ENCODE data around the gene CDHR5. TPM values are rescaled to one million over a fixed set of nuclear protein-coding genes. Genes with fewer than 3 reads are reported as not detected.
A peak's percentile ranks its signal among the peaks of the same experiment; 100 is the strongest.

The CDHR5 gene
- total and polyA plus RNA-seq, 2 donors (not counting 1 experiment from before 2014, with no cell fraction given) = not detected

GRCh38 chr11:662689-663274 is 38.0 kb upstream of the CDHR5 start:
- DNase-seq (ENCODE audit: low read depth in 2 of 2) = peak; percentile 35 to 64
- no peaks in the 10 kb centered on the region for H4K20me1 ChIP-seq (ENCODE audit: control insufficient read depth, extremely low read depth, insufficient read depth, low read length)
- peaks cover 3% of the 10 kb centered on the region for H3K79me2 ChIP-seq (ENCODE audit: control insufficient read depth, insufficient read depth, low read length)

GRCh38 chr11:660681-661444 is 36.1 kb upstream of the CDHR5 start:
- Histone ChIP-seq H3K27me3 (ENCODE audit: control insufficient read depth, insufficient read depth, low read length) (no peaks in the 10 kb centered on the region), H3K9ac (ENCODE audit: insufficient read depth, low read length) (no peak overlapping the region), H3K4me3 (replicated peaks in 1 of 4; ENCODE audit: control extremely low read depth in 1 of 4, insufficient read depth in 1 of 4, low read depth in 3 of 4, low read length in 4 of 4) (no peak overlapping the region), H3K36me3 (ENCODE audit: control insufficient read depth, insufficient read depth, low read length) (peaks cover 6% of the 10 kb centered on the region), H3K4me1 (ENCODE audit: control insufficient read depth, extremely low read depth, insufficient read depth, low read length) (no peaks in the 10 kb centered on the region), H3K27ac (ENCODE audit: insufficient read depth, low read length) (no peak overlapping the region), H4K20me1 (ENCODE audit: control insufficient read depth, extremely low read depth, insufficient read depth, low read length) (no peaks in the 10 kb centered on the region), H2AFZ (ENCODE audit: low read length) (no peak overlapping the region), H3K79me2 (ENCODE audit: control insufficient read depth, insufficient read depth, low read length) (peaks cover 3% of the 10 kb centered on the region), H3K9me3 (ENCODE audit: control insufficient read depth, insufficient read depth, low read depth, low read length) (no peaks in the 10 kb centered on the region), H3K4me2 (ENCODE audit: extremely low read depth, insufficient read depth, low read length) (no peak overlapping the region)
- no peak for TF ChIP-seq CTCF (conservative IDR thresholded peaks at IDR 0.05 in 1 of 2, IDR thresholded peaks at IDR 0.05 in 1 of 2; ENCODE audit: low read depth in 1 of 2, low read length in 2 of 2)
- TF ChIP-seq EZH2 (IDR thresholded peaks at IDR 0.05; ENCODE audit: low read length, missing control alignments) = no peak
- no peak for DNase-seq (ENCODE audit: low read depth in 2 of 2)

More at GRCh38 chr11:662689-663274, 38.0 kb upstream of the CDHR5 start:
- Histone ChIP-seq H3K9ac (ENCODE audit: insufficient read depth, low read length) (no peak overlapping the region), H3K9me3 (ENCODE audit: control insufficient read depth, insufficient read depth, low read depth, low read length) (no peaks in the 10 kb centered on the region), H2AFZ (ENCODE audit: low read length) (no peak overlapping the region), H3K36me3 (ENCODE audit: control insufficient read depth, insufficient read depth, low read length) (peaks cover 2% of the 10 kb centered on the region), H3K27me3 (ENCODE audit: control insufficient read depth, insufficient read depth, low read length) (no peaks in the 10 kb centered on the region), H3K4me3 (replicated peaks in 1 of 4; ENCODE audit: control extremely low read depth in 1 of 4, insufficient read depth in 1 of 4, low read depth in 3 of 4, low read length in 4 of 4) (no peak overlapping the region), H3K4me1 (ENCODE audit: control insufficient read depth, extremely low read depth, insufficient read depth, low read length) (no peaks in the 10 kb centered on the region), H3K4me2 (ENCODE audit: extremely low read depth, insufficient read depth, low read length) (no peak overlapping the region), H3K27ac (ENCODE audit: insufficient read depth, low read length) (no peak overlapping the region)
- no peak for TF ChIP-seq EZH2 (IDR thresholded peaks at IDR 0.05; ENCODE audit: low read length, missing control alignments)
- TF ChIP-seq CTCF (conservative IDR thresholded peaks at IDR 0.05 in 1 of 2, IDR thresholded peaks at IDR 0.05 in 1 of 2; ENCODE audit: low read depth in 1 of 2, low read length in 2 of 2) = peak; percentile 73 to 75

GRCh38 chr11:660281-660680 is 35.5 kb upstream of the CDHR5 start:
- no peak overlapping the region for H3K9ac ChIP-seq (ENCODE audit: insufficient read depth, low read length)
- H3K79me2 ChIP-seq (ENCODE audit: control insufficient read depth, insufficient read depth, low read length) = peaks cover 3% of the 10 kb centered on the region
- no peaks in the 10 kb centered on the region for H3K27me3 ChIP-seq (ENCODE audit: control insufficient read depth, insufficient read depth, low read length)
- H3K27ac ChIP-seq (ENCODE audit: insufficient read depth, low read length) = no peak overlapping the region
- no peaks in the 10 kb centered on the region for H4K20me1 ChIP-seq (ENCODE audit: control insufficient read depth, extremely low read depth, insufficient read depth, low read length)
- TF ChIP-seq EZH2 (IDR thresholded peaks at IDR 0.05; ENCODE audit: low read length, missing control alignments) (no peak), CTCF (conservative IDR thresholded peaks at IDR 0.05 in 1 of 2, IDR thresholded peaks at IDR 0.05 in 1 of 2; ENCODE audit: low read depth in 1 of 2, low read length in 2 of 2) (no peak)
- no peaks in the 10 kb centered on the region for H3K4me1 ChIP-seq (ENCODE audit: control insufficient read depth, extremely low read depth, insufficient read depth, low read length)
- no peak overlapping the region for H2AFZ ChIP-seq (ENCODE audit: low read length)
- H3K9me3 ChIP-seq (ENCODE audit: control insufficient read depth, insufficient read depth, low read depth, low read length) = no peaks in the 10 kb centered on the region
- DNase-seq (ENCODE audit: low read depth in 2 of 2) = no peak
- no peak overlapping the region for H3K4me2 ChIP-seq (ENCODE audit: extremely low read depth, insufficient read depth, low read length)
- peaks cover 6% of the 10 kb centered on the region for H3K36me3 ChIP-seq (ENCODE audit: control insufficient read depth, insufficient read depth, low read length)
- no peak overlapping the region for H3K4me3 ChIP-seq (replicated peaks in 1 of 4; ENCODE audit: control extremely low read depth in 1 of 4, insufficient read depth in 1 of 4, low read depth in 3 of 4, low read length in 4 of 4)

Measured in fibroblast of lung (primary cell).